ENCODE measurements around the gene RABGAP1L.
"Not testable (repeated sequence)": the region's sequence is repeated elsewhere in the genome, so short reads cannot be mapped to it uniquely, and the experiment has no call there.

The RABGAP1L gene

GRCh38 chr1:174686213-174686612 is 526.9 kb downstream of the RABGAP1L start:
- no peak for DNase-seq

- no peak for DNase-seq
Measured at GRCh38 chr1:174689524-174689923, 530.2 kb downstream of the RABGAP1L start.

GRCh38 chr1:174690266-174690665 is 530.9 kb downstream of the RABGAP1L start:
- no peak for DNase-seq

GRCh38 chr1:174692313-174692712 is 533.0 kb downstream of the RABGAP1L start:
- DNase-seq: no peak

GRCh38 chr1:174693085-174693484 is 533.8 kb downstream of the RABGAP1L start:
- DNase-seq: no peak

- DNase-seq: not testable (repeated sequence)
Measured at GRCh38 chr1:174693539-174693938, 534.2 kb downstream of the RABGAP1L start.

GRCh38 chr1:174696026-174696821 is 536.9 kb downstream of the RABGAP1L start:
- DNase-seq: no peak

GRCh38 chr1:174700314-174700713 is 541.0 kb downstream of the RABGAP1L start:
- DNase-seq: no peak

- no peak for DNase-seq
Measured at GRCh38 chr1:174700775-174701174, 541.5 kb downstream of the RABGAP1L start.

GRCh38 chr1:174701565-174701964 is 542.2 kb downstream of the RABGAP1L start:
- no peak for DNase-seq

- DNase-seq: no peak
Measured at GRCh38 chr1:174702011-174702410, 542.7 kb downstream of the RABGAP1L start.

GRCh38 chr1:174703309-174703708 is 544.0 kb downstream of the RABGAP1L start:
- no peak for DNase-seq

- no peak for DNase-seq
Measured at GRCh38 chr1:174704300-174704699, 545.0 kb downstream of the RABGAP1L start.

GRCh38 chr1:174710868-174711845 is 551.8 kb downstream of the RABGAP1L start:
- DNase-seq: no peak

GRCh38 chr1:174711848-174712247 is 552.5 kb downstream of the RABGAP1L start:
- DNase-seq: not testable (repeated sequence)

GRCh38 chr1:174712541-174712940 is 553.2 kb downstream of the RABGAP1L start:
- no peak for DNase-seq

GRCh38 chr1:174713796-174714195 is 554.5 kb downstream of the RABGAP1L start:
- DNase-seq: no peak

- no peak for DNase-seq
Measured at GRCh38 chr1:174719194-174719593, 559.9 kb downstream of the RABGAP1L start.

GRCh38 chr1:174720618-174721017 is 561.3 kb downstream of the RABGAP1L start:
- DNase-seq: no peak

- no peak for DNase-seq
Measured at GRCh38 chr1:174721246-174721645, 561.9 kb downstream of the RABGAP1L start.

- no peak for DNase-seq
Measured at GRCh38 chr1:174723816-174724215, 564.5 kb downstream of the RABGAP1L start.

- no peak for DNase-seq
Measured at GRCh38 chr1:174724219-174724618, 564.9 kb downstream of the RABGAP1L start.

- DNase-seq: no peak
Measured at GRCh38 chr1:174726167-174726879, 567.0 kb downstream of the RABGAP1L start.
